ENCODE results near the gene SLC9A7.

The SLC9A7 gene

DNA sequence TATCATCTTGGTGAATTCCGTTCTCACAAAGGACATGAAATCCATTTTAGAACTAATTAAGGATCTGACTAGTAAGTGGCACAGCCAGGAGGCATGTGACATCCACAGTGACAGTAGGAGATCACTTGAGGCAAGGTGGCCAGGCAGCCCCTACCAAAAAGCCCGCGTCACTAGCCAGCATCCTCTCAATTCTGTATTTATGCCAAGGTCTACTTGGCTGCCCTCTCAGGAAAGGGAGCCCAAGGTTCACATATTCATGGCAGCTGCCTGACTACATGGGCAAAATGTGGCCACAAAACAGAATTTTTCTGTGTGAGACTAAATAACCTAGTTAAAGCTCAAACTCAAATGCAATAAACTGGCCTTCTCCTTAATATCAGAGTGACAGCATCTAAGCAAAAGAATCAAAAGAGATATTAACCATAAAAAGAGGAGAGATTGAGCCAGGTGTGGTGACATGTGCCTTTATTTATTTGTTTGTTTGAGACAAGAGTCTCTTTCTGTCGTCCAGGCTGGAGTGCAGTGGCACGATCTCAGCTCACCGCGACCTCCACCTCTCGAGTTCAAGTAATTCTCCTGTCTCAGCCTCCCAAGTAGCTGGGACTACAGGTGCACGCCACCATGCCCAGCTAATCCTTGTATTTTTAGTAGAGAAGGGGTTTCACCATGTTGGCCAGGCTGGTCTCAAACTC lies 51.5 kb downstream of the SLC9A7 start:
- TF ChIP-seq, protein P1, sequence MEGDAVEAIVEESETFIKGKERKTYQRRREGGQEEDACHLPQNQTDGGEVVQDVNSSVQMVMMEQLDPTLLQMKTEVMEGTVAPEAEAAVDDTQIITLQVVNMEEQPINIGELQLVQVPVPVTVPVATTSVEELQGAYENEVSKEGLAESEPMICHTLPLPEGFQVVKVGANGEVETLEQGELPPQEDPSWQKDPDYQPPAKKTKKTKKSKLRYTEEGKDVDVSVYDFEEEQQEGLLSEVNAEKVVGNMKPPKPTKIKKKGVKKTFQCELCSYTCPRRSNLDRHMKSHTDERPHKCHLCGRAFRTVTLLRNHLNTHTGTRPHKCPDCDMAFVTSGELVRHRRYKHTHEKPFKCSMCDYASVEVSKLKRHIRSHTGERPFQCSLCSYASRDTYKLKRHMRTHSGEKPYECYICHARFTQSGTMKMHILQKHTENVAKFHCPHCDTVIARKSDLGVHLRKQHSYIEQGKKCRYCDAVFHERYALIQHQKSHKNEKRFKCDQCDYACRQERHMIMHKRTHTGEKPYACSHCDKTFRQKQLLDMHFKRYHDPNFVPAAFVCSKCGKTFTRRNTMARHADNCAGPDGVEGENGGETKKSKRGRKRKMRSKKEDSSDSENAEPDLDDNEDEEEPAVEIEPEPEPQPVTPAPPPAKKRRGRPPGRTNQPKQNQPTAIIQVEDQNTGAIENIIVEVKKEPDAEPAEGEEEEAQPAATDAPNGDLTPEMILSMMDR (IDR thresholded peaks at IDR 0.05; ENCODE audit: borderline replicate concordance, insufficient read depth, low read depth, low read length) = no peak
- no peak overlapping the region for H3K4me3 ChIP-seq (ENCODE audit: low read depth, low read length)

DNA sequence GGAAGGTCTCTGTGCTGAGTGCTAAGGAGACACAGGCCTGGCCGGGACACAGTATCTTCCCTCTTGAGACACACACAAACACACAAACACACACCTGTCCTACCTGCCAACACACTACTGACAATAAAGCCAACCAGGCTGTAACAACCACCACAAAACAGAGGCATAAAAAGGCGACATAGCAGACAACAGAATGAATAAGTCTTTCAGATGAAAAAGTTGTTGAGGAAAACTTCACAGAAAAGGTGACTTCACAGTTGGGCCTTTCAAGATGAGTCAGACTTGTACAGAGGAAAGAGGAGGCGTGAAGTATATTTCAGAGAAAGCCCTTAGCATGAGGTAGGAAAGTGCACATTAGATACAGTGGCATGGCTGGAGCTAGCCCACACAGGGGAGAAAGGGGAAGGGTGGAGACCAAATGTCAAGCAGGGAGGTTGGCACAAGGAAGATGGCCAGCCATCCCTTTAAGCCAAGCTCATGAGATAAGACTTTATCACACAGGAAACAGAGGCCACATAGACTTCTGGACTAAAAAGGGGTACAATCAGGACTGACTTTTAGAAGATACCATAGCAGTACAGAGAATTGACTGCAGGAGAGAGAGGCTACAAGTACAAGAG lies 54.0 kb downstream of the SLC9A7 start:
- H3K4me3 ChIP-seq (ENCODE audit: low read depth, low read length) = no peak overlapping the region
- TF ChIP-seq, protein P1 (IDR thresholded peaks at IDR 0.05; ENCODE audit: borderline replicate concordance, insufficient read depth, low read depth, low read length) = no peak

DNA sequence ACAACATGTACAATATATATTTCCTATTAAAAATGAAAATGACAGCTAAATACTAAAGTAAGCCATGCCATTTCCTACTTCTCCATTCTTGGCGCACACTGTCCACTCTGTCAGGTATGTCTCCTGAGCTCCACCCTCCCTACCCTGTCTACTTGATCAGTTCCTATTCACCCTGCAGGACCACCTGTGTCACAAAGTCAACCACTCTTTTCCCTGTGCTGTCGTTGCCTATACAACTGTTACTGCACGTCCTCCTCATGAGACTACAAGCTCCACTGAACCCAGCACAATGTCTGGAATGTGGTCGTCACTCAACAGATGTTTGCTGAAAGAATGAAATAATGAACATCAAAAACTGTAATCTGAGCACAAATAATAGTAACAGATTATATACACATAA lies 54.9 kb downstream of the SLC9A7 start:
- H3K4me3 ChIP-seq (ENCODE audit: low read depth, low read length) = no peak overlapping the region
- TF ChIP-seq, protein P1 (IDR thresholded peaks at IDR 0.05; ENCODE audit: borderline replicate concordance, insufficient read depth, low read depth, low read length) = no peak

DNA sequence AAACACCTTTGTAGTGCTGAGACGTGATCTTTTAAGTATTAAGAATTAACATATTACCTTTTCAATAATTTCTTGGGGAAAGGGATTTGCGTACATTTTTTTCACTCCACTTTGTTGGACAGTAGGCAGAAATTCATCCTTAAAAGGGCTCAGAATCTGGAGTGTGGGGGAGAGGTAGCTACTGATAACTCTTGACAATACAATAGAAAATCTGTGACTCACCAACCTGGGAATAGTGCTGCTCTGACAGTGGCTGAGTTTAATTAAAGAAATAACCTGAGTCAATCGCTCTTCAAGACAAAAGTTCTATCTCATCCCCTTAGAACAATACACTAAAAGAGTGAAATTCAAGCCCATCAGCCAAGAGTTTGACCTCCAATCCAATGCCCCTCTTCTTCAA lies 60.2 kb downstream of the SLC9A7 start:
- TF ChIP-seq, protein P1 (IDR thresholded peaks at IDR 0.05; ENCODE audit: borderline replicate concordance, insufficient read depth, low read depth, low read length) = no peak
- H3K4me3 ChIP-seq (ENCODE audit: low read depth, low read length) = no peak overlapping the region

DNA sequence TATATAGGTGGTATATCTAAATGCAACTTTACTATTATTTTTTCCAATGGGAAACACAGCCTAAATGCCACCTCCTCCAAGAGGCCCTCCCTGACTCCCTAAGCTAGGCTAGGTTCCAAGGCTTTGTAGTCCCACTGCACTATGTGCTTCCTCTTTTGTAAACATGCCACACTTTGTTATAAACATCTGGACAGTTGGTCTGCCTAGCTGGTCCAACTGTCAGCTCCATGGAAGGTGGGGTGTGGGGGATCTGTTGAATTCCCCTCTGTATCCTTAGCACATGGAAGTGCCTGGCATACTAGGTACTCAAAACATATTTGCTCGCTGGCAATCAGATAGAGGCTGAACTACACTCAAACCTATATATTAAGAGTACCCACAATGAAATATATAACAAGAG lies 63.4 kb downstream of the SLC9A7 start:
- H3K4me3 ChIP-seq (ENCODE audit: low read depth, low read length) = no peak overlapping the region
- TF ChIP-seq, protein P1 (IDR thresholded peaks at IDR 0.05; ENCODE audit: borderline replicate concordance, insufficient read depth, low read depth, low read length) = no peak

DNA sequence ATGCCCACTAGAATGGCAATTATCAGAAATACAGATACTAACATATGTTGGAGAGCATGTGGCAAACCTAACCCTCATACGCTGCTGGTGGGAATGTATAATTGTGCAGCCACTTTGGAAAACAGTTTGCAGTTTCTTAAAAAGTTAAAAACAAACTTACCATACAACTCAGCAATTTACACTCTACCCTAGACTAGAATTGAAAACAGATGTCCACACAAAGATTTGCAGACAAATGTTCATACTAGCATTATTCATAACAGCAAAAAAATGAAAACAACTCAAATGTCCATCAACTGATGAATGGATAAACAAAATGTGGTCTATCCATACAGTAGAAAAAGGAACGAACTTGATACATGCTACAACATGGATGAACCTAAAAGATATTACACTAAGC lies 64.4 kb downstream of the SLC9A7 start:
- TF ChIP-seq, protein P1 (IDR thresholded peaks at IDR 0.05; ENCODE audit: borderline replicate concordance, insufficient read depth, low read depth, low read length) = no peak
- H3K4me3 ChIP-seq (ENCODE audit: low read depth, low read length) = no peak overlapping the region

DNA sequence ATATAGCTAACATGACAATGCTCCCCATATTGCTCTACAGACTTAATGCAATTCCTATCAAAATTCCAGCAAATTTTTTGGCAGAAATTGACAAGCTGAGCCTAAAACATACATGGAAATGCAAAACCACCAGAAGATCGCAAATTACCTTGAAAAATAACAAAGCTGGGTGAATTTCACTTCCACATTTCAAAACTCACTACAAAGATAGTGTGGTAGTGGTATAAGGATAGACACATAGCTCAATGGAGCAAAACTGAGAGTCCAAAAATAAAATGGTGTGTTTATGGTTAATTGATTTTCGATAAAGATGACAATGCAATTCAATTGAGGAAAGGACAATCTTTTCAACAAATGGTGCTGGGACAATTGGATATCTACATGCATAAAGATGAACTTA lies 65.8 kb downstream of the SLC9A7 start:
- TF ChIP-seq, protein P1 (IDR thresholded peaks at IDR 0.05; ENCODE audit: borderline replicate concordance, insufficient read depth, low read depth, low read length) = no peak
- no peak overlapping the region for H3K4me3 ChIP-seq (ENCODE audit: low read depth, low read length)

Measured in GM12875 (cell line).